Keratinocyte (primary cell): Measurements from ENCODE around the gene NKX1-2. TPM values are rescaled to one million over a fixed set of nuclear protein-coding genes. Genes with fewer than 3 reads are reported as not detected.
"Not testable (repeated sequence)": the region's sequence is repeated elsewhere in the genome, so short reads cannot be mapped to it uniquely, and the experiment has no call there.

Experiments
- DNase-seq: peaks from one replicate; pipeline ENCODE4 v3.0.0-alpha.2; 2011; ENCODE audit warnings: low read depth, missing footprints, low spot score
- FAIRE-seq: peaks from 2 replicates; lab custom pipeline; 2011; peaks lifted over from hg19 to GRCh38; lab: Jason Lieb, UNC
- H2AFZ ChIP-seq: 2 replicates; pipeline ENCODE4 v1.6.0; 2012; ENCODE audit warnings: low read length, control low read depth, inconsistent platforms; ENCODE audit not compliant: control insufficient read depth
- H3K27ac ChIP-seq: 2 replicates; pipeline ENCODE4 v1.5.1; 2011; ENCODE audit warnings: low read length; ENCODE audit not compliant: control insufficient read depth, insufficient read depth
- H3K27me3 ChIP-seq: 3 replicates; pipeline ENCODE4 v1.6.0; 2011; ENCODE audit warnings: low read length; ENCODE audit not compliant: control insufficient read depth, insufficient read depth; ENCODE audit errors: extremely low read depth
- H3K36me3 ChIP-seq, 2 experiments: 2 replicates in 1 of 2; 3 replicates in 1 of 2; pipeline ENCODE4 v1.5.1; 2011; ENCODE audit warnings: low read length in 2 of 2, mild to moderate bottlenecking in 1 of 2; ENCODE audit not compliant: control insufficient read depth in 2 of 2, insufficient read depth in 2 of 2; ENCODE audit errors: extremely low read depth in 1 of 2
- H3K4me1 ChIP-seq: 3 replicates; pipeline ENCODE4 v1.5.1; 2011; ENCODE audit warnings: low read length; ENCODE audit not compliant: control insufficient read depth, insufficient read depth; ENCODE audit errors: extremely low read depth
- H3K4me2 ChIP-seq: 3 replicates; pipeline ENCODE4 v1.6.0; 2011; ENCODE audit warnings: low read depth, low read length; ENCODE audit not compliant: control insufficient read depth, insufficient read depth; ENCODE audit errors: extremely low read depth
- H3K4me3 ChIP-seq, 3 experiments: fragments of 200-600 bp in 1 of 3; sonication (generic) in 1 of 3; 2 replicates in 2 of 3; 3 replicates in 1 of 3; pipeline ENCODE4 v1.5.1; 2011 to 2016; ENCODE audit warnings: low read length in 3 of 3, mild to moderate bottlenecking in 3 of 3, control low read depth in 2 of 3, inconsistent platforms in 1 of 3, low read depth in 1 of 3, mixed read lengths in 1 of 3, mixed run types in 1 of 3, moderate library complexity in 1 of 3; ENCODE audit not compliant: control insufficient read depth in 2 of 3, insufficient read depth in 2 of 3; ENCODE audit errors: extremely low read depth in 1 of 3
- H3K79me2 ChIP-seq: 2 replicates; pipeline ENCODE4 v1.6.0; 2012; ENCODE audit warnings: low read length; ENCODE audit not compliant: control insufficient read depth, insufficient read depth
- H3K9ac ChIP-seq: 3 replicates; pipeline ENCODE4 v1.6.0; 2011; ENCODE audit warnings: low read length; ENCODE audit not compliant: control insufficient read depth, insufficient read depth; ENCODE audit errors: extremely low read depth
- H3K9me1 ChIP-seq: 3 replicates; pipeline ENCODE4 v1.6.0; 2011; ENCODE audit warnings: low read length; ENCODE audit not compliant: control insufficient read depth, insufficient read depth; ENCODE audit errors: extremely low read depth
- H3K9me3 ChIP-seq: 2 replicates; pipeline ENCODE4 v1.5.1; 2012; ENCODE audit warnings: low read depth, low read length; ENCODE audit not compliant: control insufficient read depth
- H4K20me1 ChIP-seq: 3 replicates; pipeline ENCODE4 v1.6.0; 2011; ENCODE audit warnings: low read length; ENCODE audit not compliant: control insufficient read depth, insufficient read depth; ENCODE audit errors: extremely low read depth
- EZH2 ChIP-seq: IDR thresholded peaks from one replicate; pipeline ENCODE4 v1.6.1; 2012; ENCODE audit warnings: inconsistent platforms, mild to moderate bottlenecking, low read length, moderate library complexity
- dilution Hi-C: fragments of 300-500 bp; cut with MboI; formaldehyde crosslinking; loops from one replicate; pipeline ENCODE4 v1.7.0; 2020; ENCODE audit warnings: low sequenced_read_pairs; ENCODE audit not compliant: extremely low pct_ligation_motif_present
- polyA plus RNA-seq, 5 experiments: library from polyadenylated mRNA; depleted of rRNA in 3 of 5; stranded (reverse) in 3 of 5; stranded (forward) in 1 of 5; unstranded in 1 of 5; fragments of >200 nt; gene quantifications; 1 replicate in 1 of 5; 2 replicates in 3 of 5; 3 replicates in 1 of 5; pipeline versions ENCODE4 v1.2.1 to v1.2.3, GENCODE V29; 2011 to 2012; ENCODE audit warnings: missing spikeins in 2 of 5, low read depth in 1 of 5, low replicate concordance in 1 of 5
- TF ChIP-seq, protein P1 (sequence below), 3 experiments: IDR thresholded peaks in 1 of 3; conservative IDR thresholded peaks in 1 of 3; optimal IDR thresholded peaks in 1 of 3; 2 replicates in 2 of 3; 3 replicates in 1 of 3; pipeline versions ENCODE3 to v1.5.1; 2011; ENCODE audit warnings: low read length in 3 of 3, mild to moderate bottlenecking in 3 of 3, moderate library complexity in 2 of 3, control low read depth in 1 of 3, inconsistent platforms in 1 of 3; ENCODE audit not compliant: insufficient read depth in 2 of 3; ENCODE audit errors: extremely low read depth in 1 of 3

NKX1-2 gene
- polyA plus RNA-seq, 1 donor (not counting 4 experiments of a cell fraction or from before 2014, with no cell fraction given): 1.9 TPM

DNA sequence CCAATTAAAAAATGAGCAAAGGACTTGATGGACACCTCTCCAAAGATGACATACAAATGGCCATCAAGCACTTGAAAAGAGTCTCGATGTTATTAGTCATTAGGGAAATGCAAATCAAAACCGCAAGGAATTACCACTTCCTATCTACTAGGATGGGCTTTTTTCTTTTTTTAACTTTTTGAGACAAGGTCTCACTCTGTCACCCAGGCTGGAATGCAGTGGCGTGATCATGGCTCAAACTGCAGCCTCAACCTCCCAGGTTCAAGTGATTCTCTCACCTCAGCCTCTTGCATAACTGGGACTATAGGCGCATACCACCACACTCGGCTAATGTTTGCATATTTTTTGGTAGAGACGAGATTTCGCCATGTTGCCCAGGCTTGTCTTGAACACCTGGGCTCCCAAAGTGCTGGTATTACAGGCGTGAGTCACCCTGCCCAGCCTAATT, 13.6 kb downstream of the NKX1-2 start:
- Histone ChIP-seq H3K4me2 (peak overlapping the region; percentile 49), H3K9me1 (no peaks in the 10 kb centered on the region), H4K20me1 (no peaks in the 10 kb centered on the region), H3K79me2 (no peaks in the 10 kb centered on the region), H3K9ac (no peak overlapping the region), H2AFZ (no peak overlapping the region), H3K4me3 (no peak overlapping the region), H3K27ac (peak overlapping the region; percentile 80), H3K4me1 (peaks cover 33% of the 10 kb centered on the region), H3K9me3 (no peaks in the 10 kb centered on the region), H3K36me3 (no peaks in the 10 kb centered on the region), H3K27me3 (no peaks in the 10 kb centered on the region)
- dilution Hi-C loops: no loop called here
- FAIRE-seq (peak; percentile 97), DNase-seq (peak; percentile 94)
- TF ChIP-seq EZH2: no peak
- TF ChIP-seq, protein P1, sequence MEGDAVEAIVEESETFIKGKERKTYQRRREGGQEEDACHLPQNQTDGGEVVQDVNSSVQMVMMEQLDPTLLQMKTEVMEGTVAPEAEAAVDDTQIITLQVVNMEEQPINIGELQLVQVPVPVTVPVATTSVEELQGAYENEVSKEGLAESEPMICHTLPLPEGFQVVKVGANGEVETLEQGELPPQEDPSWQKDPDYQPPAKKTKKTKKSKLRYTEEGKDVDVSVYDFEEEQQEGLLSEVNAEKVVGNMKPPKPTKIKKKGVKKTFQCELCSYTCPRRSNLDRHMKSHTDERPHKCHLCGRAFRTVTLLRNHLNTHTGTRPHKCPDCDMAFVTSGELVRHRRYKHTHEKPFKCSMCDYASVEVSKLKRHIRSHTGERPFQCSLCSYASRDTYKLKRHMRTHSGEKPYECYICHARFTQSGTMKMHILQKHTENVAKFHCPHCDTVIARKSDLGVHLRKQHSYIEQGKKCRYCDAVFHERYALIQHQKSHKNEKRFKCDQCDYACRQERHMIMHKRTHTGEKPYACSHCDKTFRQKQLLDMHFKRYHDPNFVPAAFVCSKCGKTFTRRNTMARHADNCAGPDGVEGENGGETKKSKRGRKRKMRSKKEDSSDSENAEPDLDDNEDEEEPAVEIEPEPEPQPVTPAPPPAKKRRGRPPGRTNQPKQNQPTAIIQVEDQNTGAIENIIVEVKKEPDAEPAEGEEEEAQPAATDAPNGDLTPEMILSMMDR (optimal IDR thresholded peaks at IDR 0.05 in 1 of 3, IDR thresholded peaks at IDR 0.05 in 1 of 3, conservative IDR thresholded peaks at IDR 0.05 in 1 of 3; ENCODE audit: extremely low read depth in 1 of 3, insufficient read depth in 2 of 3, low read length in 3 of 3): no peak

DNA sequence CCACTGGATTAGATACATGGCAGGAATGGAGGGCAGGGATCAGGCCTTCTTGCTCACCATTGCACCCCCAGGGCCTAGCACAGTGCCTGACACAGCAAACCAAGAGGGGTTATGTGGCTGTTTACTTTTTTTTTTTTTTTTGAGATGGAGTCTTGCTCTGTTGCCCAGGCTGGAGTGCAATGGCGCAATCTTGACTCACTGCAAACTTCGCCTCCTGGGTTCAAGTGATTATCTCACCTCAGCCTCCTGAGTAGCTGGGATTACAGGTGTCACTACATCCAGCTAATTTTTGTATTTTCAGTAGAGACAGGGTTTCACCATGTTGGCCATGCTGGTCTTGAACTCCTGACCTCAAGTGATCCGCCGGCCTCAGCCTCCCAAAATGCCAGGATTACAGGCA, 14.2 kb downstream of the NKX1-2 start:
- H3K36me3 ChIP-seq, H3K27me3 ChIP-seq, H3K9me3 ChIP-seq, H3K9ac ChIP-seq, H4K20me1 ChIP-seq, dilution Hi-C loops, H3K79me2 ChIP-seq, FAIRE-seq, DNase-seq, H2AFZ ChIP-seq, H3K9me1 ChIP-seq, H3K4me3 ChIP-seq: not testable (repeated sequence)
- H3K4me2 ChIP-seq: peak overlapping the region; percentile 49
- H3K4me1 ChIP-seq: peaks cover 33% of the 10 kb centered on the region
- peak overlapping the region; percentile 80 for H3K27ac ChIP-seq

DNA sequence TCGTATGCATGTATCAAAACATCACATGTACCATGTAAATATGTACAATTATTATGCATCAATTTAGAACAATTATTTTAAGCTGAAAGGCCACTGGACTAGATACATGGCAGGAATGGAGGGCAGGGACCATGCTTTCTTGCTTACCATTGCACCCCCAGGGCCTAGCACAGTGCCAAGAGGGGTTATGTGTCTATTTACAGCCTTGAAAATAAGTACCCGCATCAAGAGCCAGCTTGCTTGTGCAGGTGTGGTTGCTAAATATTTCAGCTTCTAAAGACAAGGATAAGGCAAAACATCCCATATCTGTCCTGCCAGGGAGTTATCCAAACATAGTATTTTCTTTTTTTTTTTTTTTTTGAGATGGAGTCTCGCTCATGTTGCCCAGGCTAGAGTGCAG, 16.4 kb downstream of the NKX1-2 start:
- Histone ChIP-seq H3K4me3 (no peak overlapping the region), H3K9me1 (no peaks in the 10 kb centered on the region), H3K9me3 (no peaks in the 10 kb centered on the region), H4K20me1 (no peaks in the 10 kb centered on the region), H3K27me3 (no peaks in the 10 kb centered on the region), H3K36me3 (no peaks in the 10 kb centered on the region), H3K4me1 (peaks cover 18% of the 10 kb centered on the region), H2AFZ (no peak overlapping the region), H3K27ac (no peak overlapping the region), H3K4me2 (no peak overlapping the region), H3K79me2 (no peaks in the 10 kb centered on the region), H3K9ac (no peak overlapping the region)
- TF ChIP-seq EZH2: no peak
- TF ChIP-seq, protein P1 (optimal IDR thresholded peaks at IDR 0.05 in 1 of 3, IDR thresholded peaks at IDR 0.05 in 1 of 3, conservative IDR thresholded peaks at IDR 0.05 in 1 of 3; ENCODE audit: extremely low read depth in 1 of 3, insufficient read depth in 2 of 3, low read length in 3 of 3): no peak
- FAIRE-seq (no peak), DNase-seq (no peak)
- dilution Hi-C loops: no loop called here
